Measurements from ENCODE around the gene RPL11. TPM values are rescaled to one million over a fixed set of nuclear protein-coding genes. Genes with fewer than 3 reads are reported as not detected.

The RPL11 gene
- total and polyA plus RNA-seq, 2 experiments from 2014 or later: 1,126 to 1,484 TPM

GRCh38 chr1:23651069-23651808 is 40.4 kb upstream of the RPL11 start (continued):
- TF ChIP-seq, protein P1, sequence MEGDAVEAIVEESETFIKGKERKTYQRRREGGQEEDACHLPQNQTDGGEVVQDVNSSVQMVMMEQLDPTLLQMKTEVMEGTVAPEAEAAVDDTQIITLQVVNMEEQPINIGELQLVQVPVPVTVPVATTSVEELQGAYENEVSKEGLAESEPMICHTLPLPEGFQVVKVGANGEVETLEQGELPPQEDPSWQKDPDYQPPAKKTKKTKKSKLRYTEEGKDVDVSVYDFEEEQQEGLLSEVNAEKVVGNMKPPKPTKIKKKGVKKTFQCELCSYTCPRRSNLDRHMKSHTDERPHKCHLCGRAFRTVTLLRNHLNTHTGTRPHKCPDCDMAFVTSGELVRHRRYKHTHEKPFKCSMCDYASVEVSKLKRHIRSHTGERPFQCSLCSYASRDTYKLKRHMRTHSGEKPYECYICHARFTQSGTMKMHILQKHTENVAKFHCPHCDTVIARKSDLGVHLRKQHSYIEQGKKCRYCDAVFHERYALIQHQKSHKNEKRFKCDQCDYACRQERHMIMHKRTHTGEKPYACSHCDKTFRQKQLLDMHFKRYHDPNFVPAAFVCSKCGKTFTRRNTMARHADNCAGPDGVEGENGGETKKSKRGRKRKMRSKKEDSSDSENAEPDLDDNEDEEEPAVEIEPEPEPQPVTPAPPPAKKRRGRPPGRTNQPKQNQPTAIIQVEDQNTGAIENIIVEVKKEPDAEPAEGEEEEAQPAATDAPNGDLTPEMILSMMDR (conservative IDR thresholded peaks at IDR 0.05; ENCODE audit: low read depth in 2 of 2): no peak
- TF ChIP-seq NANOG (IDR thresholded peaks at IDR 0.05; ENCODE audit: borderline replicate concordance) (no peak), EZH2 (IDR thresholded peaks at IDR 0.05; ENCODE audit: low read depth, unreplicated experiment) (no peak), REST (IDR thresholded peaks at IDR 0.05; ENCODE audit: unreplicated experiment) (no peak), ZNF331 (CRISPR knock-in tag; IDR thresholded peaks at IDR 0.05; ENCODE audit: low read depth) (no peak), CREB1 (CRISPR knock-in tag; IDR thresholded peaks at IDR 0.05; ENCODE audit: low read depth) (no peak), ZNF114 (CRISPR knock-in tag; IDR thresholded peaks at IDR 0.05) (no peak)

- TF ChIP-seq, protein P1 (conservative IDR thresholded peaks at IDR 0.05; ENCODE audit: low read depth in 2 of 2): peak; percentile 98 to 99
- TF ChIP-seq, protein P2, sequence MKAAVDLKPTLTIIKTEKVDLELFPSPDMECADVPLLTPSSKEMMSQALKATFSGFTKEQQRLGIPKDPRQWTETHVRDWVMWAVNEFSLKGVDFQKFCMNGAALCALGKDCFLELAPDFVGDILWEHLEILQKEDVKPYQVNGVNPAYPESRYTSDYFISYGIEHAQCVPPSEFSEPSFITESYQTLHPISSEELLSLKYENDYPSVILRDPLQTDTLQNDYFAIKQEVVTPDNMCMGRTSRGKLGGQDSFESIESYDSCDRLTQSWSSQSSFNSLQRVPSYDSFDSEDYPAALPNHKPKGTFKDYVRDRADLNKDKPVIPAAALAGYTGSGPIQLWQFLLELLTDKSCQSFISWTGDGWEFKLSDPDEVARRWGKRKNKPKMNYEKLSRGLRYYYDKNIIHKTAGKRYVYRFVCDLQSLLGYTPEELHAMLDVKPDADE (IDR thresholded peaks at IDR 0.05): no peak
- no peak for TF ChIP-seq ZNF331 (CRISPR knock-in tag; IDR thresholded peaks at IDR 0.05; ENCODE audit: low read depth)
- no peak for TF ChIP-seq NANOG (IDR thresholded peaks at IDR 0.05; ENCODE audit: borderline replicate concordance)
- TF ChIP-seq REST (IDR thresholded peaks at IDR 0.05; ENCODE audit: unreplicated experiment): peak; percentile 29
- no peak overlapping the region for H3K27ac ChIP-seq (ENCODE audit: low read depth)
- H3K4me3 ChIP-seq: no peak overlapping the region
- Mint-ChIP-seq H3K9me3 (no peaks in the 10 kb centered on the region; the same call in 2 of the 3 replicates), H3K36me3 (ENCODE audit: low read depth) (no peaks in the 10 kb centered on the region; the same call in 2 of the 3 replicates), H3K4me1 (peaks cover 2% of the 10 kb centered on the region; the same call in 2 of the 3 replicates), H3K4me3 (no peak overlapping the region), H3K27me3 (ENCODE audit: insufficient read depth, low read depth, poor library complexity) (peaks cover 7% of the 10 kb centered on the region), H3K27ac (no peak overlapping the region)
- peak; percentile 94 for DNase-seq (ENCODE audit: low spot score)
- peak; percentile 99 for ATAC-seq
- no peaks in the 10 kb centered on the region for H3K79me2 ChIP-seq (replicated peaks; ENCODE audit: insufficient read depth)
- no peaks in the 10 kb centered on the region for H4K20me1 ChIP-seq (replicated peaks; ENCODE audit: insufficient read depth)
- no peak overlapping the region; the same call in 1 of the 2 replicates for H2AFZ ChIP-seq
- no peaks in the 10 kb centered on the region for H3K27me3 ChIP-seq (ENCODE audit: insufficient read depth)
- H3K4me1 ChIP-seq (ENCODE audit: insufficient read depth): no peaks in the 10 kb centered on the region
- no peaks in the 10 kb centered on the region for H3K9me2 ChIP-seq (ENCODE audit: insufficient read depth)
- H3K36me3 ChIP-seq (ENCODE audit: insufficient read depth): no peaks in the 10 kb centered on the region
- 0 out of 2 replicates have a peak, but pooled peaks cover 2% of the 10 kb centered on the region for H3F3A ChIP-seq (replicated peaks; ENCODE audit: low read depth)
- no peak overlapping the region for H3K4me2 ChIP-seq
Measured at GRCh38 chr1:23657659-23658275, 33.8 kb upstream of the RPL11 start.
